Measurements from ENCODE around the gene SYNE1. TPM values are rescaled to one million over a fixed set of nuclear protein-coding genes. Genes with fewer than 3 reads are reported as not detected.

The SYNE1 gene
- total and polyA plus RNA-seq, 4 donors, result 10.2 to 105 (median 24.5) TPM

DNA sequence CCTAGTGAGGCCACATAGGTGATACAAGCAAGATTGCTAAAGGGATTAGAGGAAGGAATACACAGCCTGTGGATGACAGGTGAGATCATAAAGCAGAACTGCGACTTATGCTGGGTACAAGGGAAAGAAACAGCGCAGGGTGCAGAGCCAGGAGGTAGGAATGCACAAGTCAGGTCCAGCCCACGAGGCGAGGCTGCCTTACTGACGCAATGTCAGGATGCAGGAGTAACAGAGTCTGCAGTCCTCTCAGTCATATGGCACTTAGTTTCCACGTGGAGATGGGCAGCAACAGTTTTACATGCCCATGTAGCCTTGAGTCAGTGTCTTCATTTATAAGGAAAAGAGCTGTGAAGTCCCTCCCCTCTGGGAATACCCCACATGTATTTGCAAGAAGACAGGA is 210.9 kb downstream of the SYNE1 start:
- H3K27me3 ChIP-seq (ENCODE audit: control insufficient read depth in 4 of 4, insufficient read depth in 4 of 4, low read length in 3 of 4), result peaks cover 0 to 8% (median 0%) of the 10 kb centered on the region in 4 donors
- no peak overlapping the region for H3K9ac ChIP-seq (ENCODE audit: low read depth in 1 of 2, low read length in 2 of 2)
- H3K9me3 ChIP-seq (ENCODE audit: control insufficient read depth in 4 of 4, low read length in 3 of 4), result no peaks in the 10 kb centered on the region
- 75% methylated on average over 6 of the region's 6 CpGs for WGBS
- no peak overlapping the region for H3K4me3 ChIP-seq (ENCODE audit: low read depth in 1 of 3, low read length in 3 of 3)
- peaks cover 0 to 2% (median 0%) of the 10 kb centered on the region in 4 donors for H3K36me3 ChIP-seq (ENCODE audit: control insufficient read depth in 4 of 4, insufficient read depth in 3 of 4, low read depth in 1 of 4, low read length in 3 of 4)
- no peak for DNase-seq (ENCODE audit: low spot score)
- H3K27ac ChIP-seq (ENCODE audit: low read depth in 1 of 2, low read length in 2 of 2), result no peak overlapping the region
- no peaks in the 10 kb centered on the region for H3K4me1 ChIP-seq (ENCODE audit: control insufficient read depth in 4 of 4, insufficient read depth in 4 of 4, low read length in 3 of 4)
- TF ChIP-seq RAD21 (IDR thresholded peaks at IDR 0.05) (no peak), FOXA1 (IDR thresholded peaks at IDR 0.05) (no peak), TAF1 (conservative IDR thresholded peaks at IDR 0.05) (no peak), GABPA (IDR thresholded peaks at IDR 0.05 in 1 of 2, conservative IDR thresholded peaks at IDR 0.05 in 1 of 2) (no peak), RXRA (IDR thresholded peaks at IDR 0.05) (no peak), FOXA2 (IDR thresholded peaks at IDR 0.05) (no peak), HNF4A (conservative IDR thresholded peaks at IDR 0.05) (no peak), EGR1 (IDR thresholded peaks at IDR 0.05; ENCODE audit: low read depth in 2 of 2) (no peak), YY1 (IDR thresholded peaks at IDR 0.05) (no peak), JUND (IDR thresholded peaks at IDR 0.05) (no peak), HNF4G (IDR thresholded peaks at IDR 0.05) (no peak), NR2F2 (IDR thresholded peaks at IDR 0.05) (no peak)
- TF ChIP-seq, protein P1, sequence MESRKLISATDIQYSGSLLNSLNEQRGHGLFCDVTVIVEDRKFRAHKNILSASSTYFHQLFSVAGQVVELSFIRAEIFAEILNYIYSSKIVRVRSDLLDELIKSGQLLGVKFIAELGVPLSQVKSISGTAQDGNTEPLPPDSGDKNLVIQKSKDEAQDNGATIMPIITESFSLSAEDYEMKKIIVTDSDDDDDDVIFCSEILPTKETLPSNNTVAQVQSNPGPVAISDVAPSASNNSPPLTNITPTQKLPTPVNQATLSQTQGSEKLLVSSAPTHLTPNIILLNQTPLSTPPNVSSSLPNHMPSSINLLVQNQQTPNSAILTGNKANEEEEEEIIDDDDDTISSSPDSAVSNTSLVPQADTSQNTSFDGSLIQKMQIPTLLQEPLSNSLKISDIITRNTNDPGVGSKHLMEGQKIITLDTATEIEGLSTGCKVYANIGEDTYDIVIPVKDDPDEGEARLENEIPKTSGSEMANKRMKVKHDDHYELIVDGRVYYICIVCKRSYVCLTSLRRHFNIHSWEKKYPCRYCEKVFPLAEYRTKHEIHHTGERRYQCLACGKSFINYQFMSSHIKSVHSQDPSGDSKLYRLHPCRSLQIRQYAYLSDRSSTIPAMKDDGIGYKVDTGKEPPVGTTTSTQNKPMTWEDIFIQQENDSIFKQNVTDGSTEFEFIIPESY (IDR thresholded peaks at IDR 0.05), result no peak
- TF ChIP-seq, protein P2, sequence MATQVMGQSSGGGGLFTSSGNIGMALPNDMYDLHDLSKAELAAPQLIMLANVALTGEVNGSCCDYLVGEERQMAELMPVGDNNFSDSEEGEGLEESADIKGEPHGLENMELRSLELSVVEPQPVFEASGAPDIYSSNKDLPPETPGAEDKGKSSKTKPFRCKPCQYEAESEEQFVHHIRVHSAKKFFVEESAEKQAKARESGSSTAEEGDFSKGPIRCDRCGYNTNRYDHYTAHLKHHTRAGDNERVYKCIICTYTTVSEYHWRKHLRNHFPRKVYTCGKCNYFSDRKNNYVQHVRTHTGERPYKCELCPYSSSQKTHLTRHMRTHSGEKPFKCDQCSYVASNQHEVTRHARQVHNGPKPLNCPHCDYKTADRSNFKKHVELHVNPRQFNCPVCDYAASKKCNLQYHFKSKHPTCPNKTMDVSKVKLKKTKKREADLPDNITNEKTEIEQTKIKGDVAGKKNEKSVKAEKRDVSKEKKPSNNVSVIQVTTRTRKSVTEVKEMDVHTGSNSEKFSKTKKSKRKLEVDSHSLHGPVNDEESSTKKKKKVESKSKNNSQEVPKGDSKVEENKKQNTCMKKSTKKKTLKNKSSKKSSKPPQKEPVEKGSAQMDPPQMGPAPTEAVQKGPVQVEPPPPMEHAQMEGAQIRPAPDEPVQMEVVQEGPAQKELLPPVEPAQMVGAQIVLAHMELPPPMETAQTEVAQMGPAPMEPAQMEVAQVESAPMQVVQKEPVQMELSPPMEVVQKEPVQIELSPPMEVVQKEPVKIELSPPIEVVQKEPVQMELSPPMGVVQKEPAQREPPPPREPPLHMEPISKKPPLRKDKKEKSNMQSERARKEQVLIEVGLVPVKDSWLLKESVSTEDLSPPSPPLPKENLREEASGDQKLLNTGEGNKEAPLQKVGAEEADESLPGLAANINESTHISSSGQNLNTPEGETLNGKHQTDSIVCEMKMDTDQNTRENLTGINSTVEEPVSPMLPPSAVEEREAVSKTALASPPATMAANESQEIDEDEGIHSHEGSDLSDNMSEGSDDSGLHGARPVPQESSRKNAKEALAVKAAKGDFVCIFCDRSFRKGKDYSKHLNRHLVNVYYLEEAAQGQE (IDR thresholded peaks at IDR 0.05), result no peak
- TF ChIP-seq, protein P3, sequence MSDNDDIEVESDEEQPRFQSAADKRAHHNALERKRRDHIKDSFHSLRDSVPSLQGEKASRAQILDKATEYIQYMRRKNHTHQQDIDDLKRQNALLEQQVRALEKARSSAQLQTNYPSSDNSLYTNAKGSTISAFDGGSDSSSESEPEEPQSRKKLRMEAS (IDR thresholded peaks at IDR 0.05), result no peak
- TF ChIP-seq, protein P4, sequence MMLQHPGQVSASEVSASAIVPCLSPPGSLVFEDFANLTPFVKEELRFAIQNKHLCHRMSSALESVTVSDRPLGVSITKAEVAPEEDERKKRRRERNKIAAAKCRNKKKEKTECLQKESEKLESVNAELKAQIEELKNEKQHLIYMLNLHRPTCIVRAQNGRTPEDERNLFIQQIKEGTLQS (IDR thresholded peaks at IDR 0.05), result no peak
- TF ChIP-seq, protein P5, sequence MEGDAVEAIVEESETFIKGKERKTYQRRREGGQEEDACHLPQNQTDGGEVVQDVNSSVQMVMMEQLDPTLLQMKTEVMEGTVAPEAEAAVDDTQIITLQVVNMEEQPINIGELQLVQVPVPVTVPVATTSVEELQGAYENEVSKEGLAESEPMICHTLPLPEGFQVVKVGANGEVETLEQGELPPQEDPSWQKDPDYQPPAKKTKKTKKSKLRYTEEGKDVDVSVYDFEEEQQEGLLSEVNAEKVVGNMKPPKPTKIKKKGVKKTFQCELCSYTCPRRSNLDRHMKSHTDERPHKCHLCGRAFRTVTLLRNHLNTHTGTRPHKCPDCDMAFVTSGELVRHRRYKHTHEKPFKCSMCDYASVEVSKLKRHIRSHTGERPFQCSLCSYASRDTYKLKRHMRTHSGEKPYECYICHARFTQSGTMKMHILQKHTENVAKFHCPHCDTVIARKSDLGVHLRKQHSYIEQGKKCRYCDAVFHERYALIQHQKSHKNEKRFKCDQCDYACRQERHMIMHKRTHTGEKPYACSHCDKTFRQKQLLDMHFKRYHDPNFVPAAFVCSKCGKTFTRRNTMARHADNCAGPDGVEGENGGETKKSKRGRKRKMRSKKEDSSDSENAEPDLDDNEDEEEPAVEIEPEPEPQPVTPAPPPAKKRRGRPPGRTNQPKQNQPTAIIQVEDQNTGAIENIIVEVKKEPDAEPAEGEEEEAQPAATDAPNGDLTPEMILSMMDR (IDR thresholded peaks at IDR 0.05; ENCODE audit: low read depth, low read length, missing input control), result no peak
